ENCODE results near the gene OPTC.

GRCh38 chr1:203453016-203453415 lies 40.9 kb upstream of the OPTC start:
- no peak for TF ChIP-seq POLR2AphosphoS5 (IDR thresholded peaks at IDR 0.05; ENCODE audit: low read depth, low read length)
- no peak for TF ChIP-seq POLR2A (IDR thresholded peaks at IDR 0.05; ENCODE audit: low read depth, low read length)
- no peak for TF ChIP-seq TAF1 (IDR thresholded peaks at IDR 0.05; ENCODE audit: low read depth, low read length)

All from GM12891 (cell line).